ENCODE measurements around the gene SH3GL3.
A peak's percentile ranks its signal among the peaks of the same experiment; 100 is the strongest.

Gene SH3GL3

DNA sequence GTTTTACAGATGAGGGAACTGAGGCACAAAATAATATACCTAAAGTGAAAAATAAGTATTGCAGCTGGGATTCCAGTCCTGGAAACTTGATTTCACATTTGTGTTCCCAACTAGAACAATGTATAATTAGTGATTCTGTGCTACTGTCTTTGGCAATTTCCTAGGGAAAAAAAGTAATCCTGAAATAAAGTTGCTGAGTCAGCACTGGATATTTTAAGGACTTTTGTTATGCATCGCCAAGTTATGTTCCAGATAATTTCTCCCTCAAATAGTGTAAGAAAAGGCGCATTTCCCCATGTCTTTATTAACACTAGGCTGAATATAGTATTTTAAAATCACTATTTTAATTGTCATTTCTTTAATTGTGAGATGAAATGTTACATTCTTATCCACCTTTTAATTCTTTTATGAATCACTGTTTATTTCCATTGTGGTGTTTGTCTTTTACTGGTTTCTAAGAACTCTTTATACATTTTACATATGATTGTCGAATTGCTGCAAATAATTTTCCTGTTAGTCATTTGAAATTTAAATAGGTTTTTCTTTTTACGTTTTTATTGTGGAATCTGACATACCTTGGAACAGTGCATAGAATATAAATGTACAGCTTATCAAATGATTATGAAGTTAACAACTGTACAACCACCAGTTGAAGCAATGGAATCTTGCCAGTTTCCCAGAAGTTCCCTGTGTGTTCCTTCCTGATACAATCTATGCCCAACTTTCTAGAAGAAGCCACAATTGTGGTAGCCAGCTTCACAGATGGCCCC, 56.6 kb downstream of the SH3GL3 start:
- no peak for DNase-seq (ENCODE audit: low spot score)
- no peak for FAIRE-seq

- DNase-seq (ENCODE audit: low spot score) (no peak), FAIRE-seq (no peak)
Observed at GRCh38 chr15:83504365-83504764, 57.2 kb downstream of the SH3GL3 start.

DNA sequence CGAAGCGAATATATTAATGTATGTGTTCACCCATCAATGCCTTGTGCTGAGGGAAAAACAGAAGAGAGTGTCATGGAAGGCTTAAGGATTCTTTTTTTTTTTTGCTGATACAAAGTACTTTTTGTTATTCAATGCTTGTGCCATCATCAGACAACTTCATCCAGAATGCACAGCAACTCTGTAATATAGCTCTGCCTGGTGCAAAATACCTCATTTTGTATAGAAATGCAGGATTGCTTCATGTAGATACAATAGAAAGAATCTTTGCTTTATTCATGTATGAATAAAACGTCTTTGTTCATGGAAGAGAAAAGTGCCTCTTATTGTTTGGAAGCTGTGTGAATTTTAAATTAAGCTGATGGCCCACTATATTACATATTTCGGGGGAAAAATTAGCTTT, 62.9 kb downstream of the SH3GL3 start:
- no peak for FAIRE-seq
- DNase-seq (ENCODE audit: low spot score): no peak

DNA sequence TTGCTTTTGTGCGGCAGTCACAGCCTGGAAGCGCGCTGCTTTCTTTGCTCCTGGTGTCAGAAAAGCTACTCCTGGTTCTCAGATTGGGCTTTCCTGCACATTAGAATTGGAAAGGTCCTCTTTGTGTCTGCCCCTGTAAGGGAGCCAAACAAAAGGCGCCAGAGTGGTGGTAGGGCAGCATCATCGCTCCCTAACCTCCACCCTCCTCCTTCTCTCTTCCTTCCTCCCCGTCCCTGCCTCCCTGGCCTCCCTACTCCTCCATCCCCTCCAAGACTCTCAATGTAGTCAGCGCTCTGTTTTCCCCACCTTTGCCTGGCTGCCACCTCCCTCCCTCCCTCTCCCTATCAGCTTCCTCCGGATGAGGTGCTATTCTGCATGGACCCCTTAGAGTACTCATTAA, 65.3 kb downstream of the SH3GL3 start:
- DNase-seq (ENCODE audit: low spot score) (no peak), FAIRE-seq (no peak)

DNA sequence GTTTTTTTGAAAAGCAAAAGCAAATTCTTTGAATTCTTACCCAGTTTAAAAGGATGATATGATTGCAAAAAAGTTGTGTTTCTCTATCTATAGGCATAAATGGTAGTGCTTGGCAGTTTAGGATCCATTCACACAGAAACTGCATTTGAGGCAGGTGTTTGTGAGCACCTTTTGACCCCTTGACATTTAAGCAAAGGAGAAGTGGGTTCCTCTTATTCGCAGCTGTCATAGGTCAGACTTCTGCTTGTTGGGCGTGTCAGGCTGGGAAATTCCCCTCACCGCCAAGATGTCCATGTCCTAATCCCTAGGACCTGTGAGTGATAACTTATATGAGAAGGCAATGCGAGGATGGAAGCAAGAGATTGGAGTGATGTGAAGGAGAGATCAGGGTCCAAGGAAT, 67.4 kb downstream of the SH3GL3 start:
- FAIRE-seq: no peak
- DNase-seq (ENCODE audit: low spot score): no peak

- FAIRE-seq (no peak), DNase-seq (ENCODE audit: low spot score) (no peak)
Observed at GRCh38 chr15:83515164-83515563, 68.0 kb downstream of the SH3GL3 start.

DNA sequence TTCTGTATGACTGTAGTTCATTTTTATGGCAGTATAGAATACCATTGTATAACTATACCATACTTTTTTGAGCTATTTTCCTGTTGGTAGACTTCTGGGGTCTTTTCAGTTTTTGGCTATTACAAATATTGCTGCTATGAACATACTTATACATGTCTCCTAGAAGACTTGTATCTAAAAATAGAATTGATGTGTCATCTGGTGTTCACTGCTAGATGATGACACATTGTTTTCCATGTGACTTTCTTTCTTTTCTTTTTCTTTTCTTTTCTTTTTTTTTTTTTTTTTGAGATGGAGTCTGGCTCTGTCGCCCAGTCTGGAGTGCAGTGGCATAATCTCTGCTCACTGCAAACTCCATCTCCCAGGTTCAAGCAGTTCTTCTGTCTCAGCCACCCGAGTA, 69.8 kb downstream of the SH3GL3 start:
- DNase-seq (ENCODE audit: low spot score) (peak; percentile 31), FAIRE-seq (peak; percentile 60)

DNA sequence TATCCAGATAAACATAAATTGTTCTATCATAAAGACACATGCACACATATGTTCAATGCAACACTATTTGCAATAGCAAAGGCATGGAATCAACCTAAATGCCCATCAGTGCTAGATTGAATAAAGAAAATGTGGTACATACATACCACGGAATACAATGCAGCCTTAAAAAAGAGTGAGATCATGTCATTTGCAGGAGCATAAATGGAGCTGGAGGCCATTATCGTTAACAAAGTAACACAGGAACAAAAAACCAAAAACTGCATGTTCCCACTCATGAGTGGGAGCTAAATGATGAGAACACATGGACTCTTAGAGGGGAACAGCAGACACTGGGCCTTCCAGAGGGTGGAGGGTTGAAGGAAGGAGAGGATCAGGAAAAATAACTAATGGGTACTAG, 79.2 kb downstream of the SH3GL3 start:
- DNase-seq (ENCODE audit: low spot score) (no peak), FAIRE-seq (no peak)

GRCh38 chr15:83533410-83533962, 86.3 kb downstream of the SH3GL3 start:
- no peak for DNase-seq (ENCODE audit: low spot score)
- no peak for FAIRE-seq

DNA sequence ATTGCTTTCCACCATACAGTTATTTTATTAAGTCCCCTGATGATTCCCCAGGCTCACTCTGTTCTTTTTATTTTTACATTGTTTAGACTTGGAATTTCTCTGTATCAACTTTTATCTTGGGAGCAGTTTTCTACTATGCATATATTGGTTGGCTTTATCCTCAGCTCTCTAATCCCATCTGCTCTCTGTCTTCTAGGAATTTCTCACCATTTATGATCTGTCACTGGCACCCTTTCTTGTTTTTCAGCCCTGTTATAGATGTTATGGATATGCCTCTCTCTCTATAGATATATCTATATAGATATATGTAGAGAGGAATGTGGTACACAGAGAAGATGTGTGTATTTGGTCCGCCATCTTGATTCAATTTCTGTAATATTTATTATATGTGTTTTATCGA, 90.5 kb downstream of the SH3GL3 start:
- no peak for DNase-seq (ENCODE audit: low spot score)
- no peak for FAIRE-seq

DNA sequence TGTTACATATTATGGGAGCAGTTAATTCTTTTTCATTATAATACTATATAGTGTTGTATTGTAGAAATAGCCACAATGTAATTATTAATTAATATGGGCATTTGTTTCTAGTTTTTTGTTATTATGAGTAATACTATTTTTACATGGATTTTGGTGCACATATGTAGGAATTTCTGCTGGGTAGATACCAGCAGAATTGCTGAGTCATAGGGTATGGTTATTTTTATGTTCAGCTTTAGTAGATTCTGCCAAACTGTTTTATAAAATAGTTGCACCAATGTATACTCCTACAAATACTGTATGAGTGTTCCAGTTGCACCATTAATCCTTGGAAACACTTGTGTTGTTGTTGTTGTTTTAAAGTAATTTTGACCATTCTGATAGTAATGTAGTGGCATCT, 91.5 kb downstream of the SH3GL3 start:
- no peak for DNase-seq (ENCODE audit: low spot score)
- FAIRE-seq: no peak

- no peak for DNase-seq (ENCODE audit: low spot score)
- FAIRE-seq: no peak
Observed at GRCh38 chr15:83545804-83546511, 98.8 kb downstream of the SH3GL3 start.

GRCh38 chr15:83546512-83546888, 99.4 kb downstream of the SH3GL3 start:
- DNase-seq (ENCODE audit: low spot score): no peak
- FAIRE-seq: no peak

DNA sequence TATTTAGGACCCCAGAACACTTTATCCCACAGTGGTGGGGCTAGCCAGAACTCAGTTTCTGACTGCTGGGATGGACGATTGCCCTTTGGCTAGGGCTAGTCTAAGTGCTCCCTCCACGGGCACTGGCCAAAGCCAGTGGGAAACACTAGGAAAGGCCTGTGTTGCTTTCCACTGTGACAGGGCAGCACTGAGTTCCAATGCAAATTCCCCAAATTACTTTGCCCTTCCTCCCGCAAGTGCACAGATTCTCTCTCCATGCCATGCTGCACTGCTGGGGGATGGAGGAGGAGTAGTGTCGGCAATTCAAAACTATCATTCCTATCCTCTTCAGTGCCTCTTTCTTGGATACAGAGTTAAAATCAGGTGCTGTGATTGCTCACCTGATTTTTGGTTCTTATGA, 100.0 kb downstream of the SH3GL3 start:
- no peak for FAIRE-seq
- no peak for DNase-seq (ENCODE audit: low spot score)

GRCh38 chr15:83549623-83550022, 102.5 kb downstream of the SH3GL3 start:
- FAIRE-seq (no peak), DNase-seq (ENCODE audit: low spot score) (no peak)

- no peak for FAIRE-seq
Observed at GRCh38 chr15:83554558-83554957, 107.4 kb downstream of the SH3GL3 start.

GRCh38 chr15:83555383-83555782, 108.2 kb downstream of the SH3GL3 start:
- FAIRE-seq: no peak
- DNase-seq (ENCODE audit: low spot score): no peak

More at GRCh38 chr15:83554558-83554957, 107.4 kb downstream of the SH3GL3 start:
- no peak for DNase-seq (ENCODE audit: low spot score)

GRCh38 chr15:83556068-83556467, 108.9 kb downstream of the SH3GL3 start:
- no peak for DNase-seq (ENCODE audit: low spot score)

GRCh38 chr15:83556754-83557153, 109.6 kb downstream of the SH3GL3 start:
- no peak for FAIRE-seq
- DNase-seq (ENCODE audit: low spot score): no peak

More at GRCh38 chr15:83556068-83556467, 108.9 kb downstream of the SH3GL3 start:
- FAIRE-seq: no peak

GRCh38 chr15:83558146-83558545, 111.0 kb downstream of the SH3GL3 start:
- no peak for DNase-seq (ENCODE audit: low spot score)
- no peak for FAIRE-seq

- DNase-seq (ENCODE audit: low spot score): peak; percentile 44
- peak; percentile 78 for FAIRE-seq
Observed at GRCh38 chr15:83559310-83559966, 112.3 kb downstream of the SH3GL3 start.

- no peak for FAIRE-seq
- DNase-seq (ENCODE audit: low spot score): no peak
Observed at GRCh38 chr15:83561661-83562060, 114.5 kb downstream of the SH3GL3 start.
